Adrenal gland (tissue), 12 donors: Measurements from ENCODE around the gene YOD1. TPM values are rescaled to one million over a fixed set of nuclear protein-coding genes. Genes with fewer than 3 reads are reported as not detected.

ENCODE experiments used
- DNase-seq, 7 donors: peaks; one replicate each; pipeline ENCODE4 v3.0.0-alpha.2; 2019 to 2020
- H3K27ac ChIP-seq, 5 donors: fragments of 200-600 bp; sonication (generic) in 4 of 5; 1 replicate in 3 of 5; 2 replicates in 2 of 5; pipeline versions ENCODE4 v1.5.1 to v1.8.0; 2016 to 2020; ENCODE audit warnings: mild to moderate bottlenecking in 1 of 5
- H3K27me3 ChIP-seq: fragments of 200-600 bp; 2 replicates; pipeline ENCODE4 v1.8.0; 2021
- H3K36me3 ChIP-seq, 2 donors: fragments of 200-600 bp; replicated peaks in 1 of 2; 1 replicate in 1 of 2; 2 replicates in 1 of 2; pipeline versions ENCODE4 v1.5.1 to v1.8.0; 2018 to 2022
- H3K4me1 ChIP-seq, 2 donors: fragments of 200-600 bp; replicated peaks in 1 of 2; 1 replicate in 1 of 2; 2 replicates in 1 of 2; pipeline versions ENCODE4 v1.5.1 to v1.8.0; 2018 to 2021
- H3K4me3 ChIP-seq, 4 donors: fragments of 200-600 bp; sonication (generic) in 3 of 4; one replicate each; pipeline ENCODE4 v1.5.1; 2016 to 2018
- H3K9me3 ChIP-seq, 3 donors: fragments of 200-600 bp; sonication (generic) in 1 of 3; replicated peaks in 1 of 3; 1 replicate in 2 of 3; 2 replicates in 1 of 3; pipeline versions ENCODE4 v1.5.1 to v1.8.0; 2016 to 2021
- POLR2A ChIP-seq, 2 donors: fragments of 450-650 bp; IDR thresholded peaks; one replicate each; pipeline ENCODE4 v1.6.1; 2017; ENCODE audit warnings: antibody characterized with exemption in 2 of 2, mild to moderate bottlenecking in 2 of 2, moderate library complexity in 1 of 2
- WGBS, 4 donors: extraction: QIAGEN DNeasy Blood & Tissue Kit in 2 of 4; methylation state at CpG; one replicate each; pipeline versions ENCODE4 v1.1.5 to v1.1.7; 2013 to 2017; 5-methylcytosine and 5-hydroxymethylcytosine counted together
- intact Hi-C, 2 donors: fragments of 100-400 bp; cut with DNase I; formaldehyde crosslinking; loops; one replicate each; pipeline versions ENCODE4 v1.14.1 to v1.15.0; 2022 to 2023
- polyA plus RNA-seq, 3 donors: library from polyadenylated mRNA; stranded (reverse); fragments of 200-250 nt in 2 of 3; fragments of 350-450 nt in 1 of 3; fragmentation: Illumina TruSeq in 1 of 3; extraction: RNeasy Lipid Tissue Mini Kit (QIAGEN cat#74804) in 1 of 3; gene quantifications; one replicate each; pipeline ENCODE4 v1.2.3, GENCODE V29; 2013 to 2014
- total RNA-seq, 9 donors: library from RNA; depleted of rRNA in 4 of 9; stranded (reverse); fragments of >200 nt in 4 of 9; fragments of 120-200 nt in 1 of 9; fragmentation: NEBNext Ultra II Directional in 1 of 9; extraction: Animal tissue kit (Norgen Biotek cat#: 25700) in 1 of 9; gene quantifications; one replicate each; pipeline versions ENCODE4 v1.1.0 to v1.2.4, GENCODE V29; 2013 to 2023
- TF ChIP-seq, protein P1 (sequence below), 6 experiments: fragments of 450-650 bp in 4 of 6; fragments of 200-600 bp in 2 of 6; sonication (generic) in 1 of 6; IDR thresholded peaks; 1 replicate in 5 of 6; 2 replicates in 1 of 6; pipeline versions ENCODE4 v1.5.1 to v1.8.0; 2016 to 2021; ENCODE audit warnings: antibody characterized with exemption in 6 of 6, mild to moderate bottlenecking in 2 of 6, moderate library complexity in 1 of 6
- donor health status: healthy with polysubstance abuse.
- donor health status: Bipolar disorder and iron deficiency.
- donor health status: DM: yes; HTN: yes; CAD: no.
- donor health status: DM: no; HTN: no; CAD: no.
- donor health status: DM: no; HTN: no; CAD: no.
- donor health status: DM: yes; HTN: yes; CAD: no.

YOD1 gene
- total and polyA plus RNA-seq, 12 donors = 2.5 to 22.1 (median 8.6) TPM

DNA sequence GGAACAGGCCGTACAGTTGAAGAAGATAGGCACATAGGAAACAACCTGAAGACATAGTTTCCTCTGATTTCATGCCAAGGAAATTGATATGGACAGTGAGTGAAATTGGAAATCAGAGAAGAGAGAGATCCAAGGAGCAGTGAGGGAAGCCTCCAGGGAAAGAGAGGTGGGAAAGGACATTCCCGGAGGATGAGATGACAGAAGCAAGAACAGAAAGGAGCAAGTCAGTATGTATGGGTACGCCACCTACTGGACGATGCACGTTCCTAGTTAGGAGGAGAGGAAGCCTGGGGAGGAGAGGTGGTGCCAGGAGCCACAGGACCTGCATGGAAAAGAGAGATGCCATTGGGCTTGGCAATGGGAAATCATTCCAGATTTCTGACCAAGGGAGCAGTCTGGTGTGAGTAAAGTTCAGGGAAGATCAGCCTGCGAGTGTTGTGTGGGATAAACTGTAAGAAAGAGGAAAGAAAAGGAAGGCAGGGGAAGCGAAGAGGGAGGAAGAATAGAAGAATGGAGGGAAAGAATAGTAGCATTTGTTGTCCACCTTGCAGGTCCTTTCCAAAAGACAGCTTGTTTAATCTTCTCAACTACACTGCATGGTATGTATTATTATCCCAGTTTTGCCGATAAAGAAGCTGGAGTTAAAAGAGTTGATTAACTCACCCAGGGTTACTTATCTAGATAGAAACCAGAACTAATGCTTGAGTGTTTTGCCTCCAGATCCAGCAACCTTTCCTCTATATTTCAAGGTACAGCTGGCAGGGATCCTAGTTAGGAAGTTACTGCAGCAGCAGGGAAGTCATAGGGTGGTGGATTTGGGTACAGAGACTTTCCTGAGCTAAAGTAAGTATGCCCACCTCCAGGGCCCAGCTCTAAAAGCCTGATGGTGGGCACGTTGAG, 45.8 kb downstream of the YOD1 start:
- Histone ChIP-seq H3K36me3 (no peaks in the 10 kb centered on the region), H3K4me1 (no peaks in the 10 kb centered on the region), H3K27ac (no peak overlapping the region), H3K4me3 (no peak overlapping the region), H3K9me3 (no peaks in the 10 kb centered on the region), H3K27me3 (no peaks in the 10 kb centered on the region)
- TF ChIP-seq POLR2A (IDR thresholded peaks at IDR 0.05) = no peak
- TF ChIP-seq, protein P1, sequence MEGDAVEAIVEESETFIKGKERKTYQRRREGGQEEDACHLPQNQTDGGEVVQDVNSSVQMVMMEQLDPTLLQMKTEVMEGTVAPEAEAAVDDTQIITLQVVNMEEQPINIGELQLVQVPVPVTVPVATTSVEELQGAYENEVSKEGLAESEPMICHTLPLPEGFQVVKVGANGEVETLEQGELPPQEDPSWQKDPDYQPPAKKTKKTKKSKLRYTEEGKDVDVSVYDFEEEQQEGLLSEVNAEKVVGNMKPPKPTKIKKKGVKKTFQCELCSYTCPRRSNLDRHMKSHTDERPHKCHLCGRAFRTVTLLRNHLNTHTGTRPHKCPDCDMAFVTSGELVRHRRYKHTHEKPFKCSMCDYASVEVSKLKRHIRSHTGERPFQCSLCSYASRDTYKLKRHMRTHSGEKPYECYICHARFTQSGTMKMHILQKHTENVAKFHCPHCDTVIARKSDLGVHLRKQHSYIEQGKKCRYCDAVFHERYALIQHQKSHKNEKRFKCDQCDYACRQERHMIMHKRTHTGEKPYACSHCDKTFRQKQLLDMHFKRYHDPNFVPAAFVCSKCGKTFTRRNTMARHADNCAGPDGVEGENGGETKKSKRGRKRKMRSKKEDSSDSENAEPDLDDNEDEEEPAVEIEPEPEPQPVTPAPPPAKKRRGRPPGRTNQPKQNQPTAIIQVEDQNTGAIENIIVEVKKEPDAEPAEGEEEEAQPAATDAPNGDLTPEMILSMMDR (IDR thresholded peaks at IDR 0.05) = peak; percentile 58 to 79 (median 70)
- intact Hi-C loops = no loop called here
- peak; percentile 59 to 87 (median 78) for DNase-seq
- WGBS, 4 donors = 36 to 44% (median 38%) methylated on average over 9 of the region's 9 CpGs

DNA sequence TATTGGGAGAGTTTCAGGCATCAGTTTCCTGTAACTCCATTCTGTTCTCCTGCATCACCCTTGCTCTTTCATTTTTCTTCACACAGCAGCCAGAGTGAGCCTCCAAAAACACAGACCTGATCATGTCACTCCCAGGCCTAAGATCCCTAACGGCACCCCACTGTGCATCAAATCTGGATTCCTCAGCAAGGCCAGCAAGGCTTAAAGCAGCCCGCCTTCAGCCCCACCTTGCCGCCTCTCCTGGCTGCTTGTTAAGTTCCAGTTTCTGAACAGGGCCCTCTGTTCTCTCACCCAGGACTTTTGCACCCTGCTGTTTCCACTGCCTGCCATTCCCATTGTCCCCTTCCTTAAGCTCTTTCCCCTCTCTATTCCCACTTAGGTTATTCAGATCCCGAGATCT, 47.8 kb downstream of the YOD1 start:
- Histone ChIP-seq H3K9me3 (no peaks in the 10 kb centered on the region), H3K4me1 (no peaks in the 10 kb centered on the region), H3K27ac (no peak overlapping the region), H3K4me3 (no peak overlapping the region), H3K27me3 (no peaks in the 10 kb centered on the region), H3K36me3 (no peaks in the 10 kb centered on the region)
- TF ChIP-seq POLR2A (IDR thresholded peaks at IDR 0.05) = no peak
- TF ChIP-seq, protein P1 (IDR thresholded peaks at IDR 0.05) = no peak
- no peak for DNase-seq
- intact Hi-C loops = no loop called here
- WGBS, 4 donors = 86 to 94% (median 90%) methylated on average over 4 of the region's 4 CpGs

DNA sequence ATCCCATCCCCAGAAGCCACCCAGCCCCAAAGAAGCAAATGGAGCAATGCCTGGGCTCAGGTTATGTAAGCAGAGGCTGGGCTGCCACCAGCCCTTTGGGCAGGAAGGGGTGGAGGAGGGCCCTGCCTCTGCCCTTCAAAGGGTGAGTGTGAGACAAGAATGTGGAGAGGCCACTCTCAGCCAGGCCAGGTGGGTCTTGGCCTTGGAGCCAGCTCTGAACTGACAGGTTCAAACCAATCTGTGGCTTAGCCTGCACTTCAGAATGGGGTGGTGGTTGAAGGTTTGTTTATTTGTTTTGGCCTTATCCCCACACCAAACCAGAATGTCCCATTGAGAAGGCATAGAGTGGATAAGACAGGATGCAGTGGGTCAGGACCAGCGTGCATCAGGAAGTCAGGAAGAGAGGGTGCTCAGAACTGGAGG, 48.3 kb downstream of the YOD1 start:
- Histone ChIP-seq H3K4me1 (no peaks in the 10 kb centered on the region), H3K27me3 (no peaks in the 10 kb centered on the region), H3K9me3 (no peaks in the 10 kb centered on the region), H3K36me3 (no peaks in the 10 kb centered on the region), H3K4me3 (no peak overlapping the region), H3K27ac (no peak overlapping the region)
- intact Hi-C loops = no loop called here
- WGBS, 4 donors = 64 to 79% (median 72%) methylated on average over 1 of the region's 1 CpG; no CpG with 5 or more reads in 1 of the 4 donors
- TF ChIP-seq, protein P1 (IDR thresholded peaks at IDR 0.05) = no peak
- TF ChIP-seq POLR2A (IDR thresholded peaks at IDR 0.05) = no peak
- no peak for DNase-seq

DNA sequence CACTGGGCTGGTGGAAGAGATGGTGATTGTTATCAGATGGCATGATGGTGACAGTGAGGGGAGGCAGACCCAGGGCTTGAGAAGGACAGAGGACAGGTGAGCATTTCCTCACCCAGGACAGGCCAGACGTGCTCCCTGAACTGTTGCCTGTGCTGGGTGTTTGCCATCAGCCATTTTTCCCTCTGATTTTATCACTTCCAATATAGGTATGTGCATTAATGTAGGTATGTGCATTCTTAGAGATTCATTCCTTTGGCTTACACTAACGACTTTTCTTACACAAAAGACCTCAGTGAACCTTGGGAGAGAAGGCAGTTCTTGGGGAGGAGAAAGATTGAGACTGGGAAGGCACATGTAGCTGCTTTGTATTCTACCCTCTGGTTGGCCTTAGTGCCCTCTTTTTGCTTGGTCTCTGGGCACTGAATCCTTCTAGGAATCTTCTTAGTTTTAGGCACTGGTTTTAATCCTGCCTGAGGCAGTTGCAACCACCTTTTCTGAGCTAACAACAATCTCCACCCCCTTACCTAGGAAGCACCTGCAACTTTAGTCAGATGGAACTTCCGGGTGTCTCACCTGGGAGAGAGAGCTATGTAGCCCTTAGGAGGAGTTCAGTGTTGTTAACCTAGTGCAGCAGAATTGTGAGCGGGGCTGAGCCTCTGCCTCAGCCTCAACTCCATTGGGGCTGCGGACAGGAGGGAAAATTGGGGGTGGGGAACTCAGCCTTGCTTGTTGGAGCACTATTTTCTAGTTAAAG, 49.3 kb downstream of the YOD1 start:
- H3K36me3 ChIP-seq = no peaks in the 10 kb centered on the region
- 76 to 91% (median 87%) methylated on average over 5 of the region's 5 CpGs for WGBS, 4 donors
- H3K4me3 ChIP-seq = no peak overlapping the region
- no peak for DNase-seq
- H3K27me3 ChIP-seq = no peaks in the 10 kb centered on the region
- TF ChIP-seq, protein P1 (IDR thresholded peaks at IDR 0.05) = no peak
- no peak for TF ChIP-seq POLR2A (IDR thresholded peaks at IDR 0.05)
- no peaks in the 10 kb centered on the region for H3K4me1 ChIP-seq
- no peak overlapping the region for H3K27ac ChIP-seq
- intact Hi-C loops = no loop called here
- H3K9me3 ChIP-seq = no peaks in the 10 kb centered on the region
